BJ (cell line): ENCODE data around the gene MAP6. TPM values are rescaled to one million over a fixed set of nuclear protein-coding genes. Genes with fewer than 3 reads are reported as not detected.

Experiments used
- CTCF ChIA-PET: fragments of 350-600 bp; formaldehyde crosslinking; extraction: SDS; loops from one replicate; lab custom pipeline; 2021; ENCODE audit warnings: antibody characterized with exemption, inconsistent platforms; lab: Yijun Ruan, JAX
- POLR2A ChIA-PET: fragments of 300-600 bp; sonication (Branson Sonifier 250); formaldehyde crosslinking; extraction: SDS; loops from one replicate; lab custom pipeline; 2021; ENCODE audit warnings: antibody characterized with exemption; lab: Charles Lee
- DNase-seq: peaks from one replicate; pipeline ENCODE4 v3.0.0-alpha.2; 2011; ENCODE audit warnings: low read depth
- H3K27me3 ChIP-seq: 2 replicates; pipeline ENCODE4 v1.6.0; 2011; ENCODE audit warnings: low read length; ENCODE audit not compliant: control insufficient read depth, insufficient read depth
- H3K36me3 ChIP-seq: 2 replicates; pipeline ENCODE4 v1.5.1; 2011; ENCODE audit warnings: low read length; ENCODE audit not compliant: control insufficient read depth, insufficient read depth
- H3K4me3 ChIP-seq: 2 replicates; pipeline ENCODE4 v1.5.1; 2011; ENCODE audit warnings: low read depth, mild to moderate bottlenecking, control low read depth, low read length
- polyA plus RNA-seq: library from polyadenylated mRNA; depleted of rRNA; stranded (reverse); fragments of >200 nt; gene quantifications from 2 replicates; pipeline ENCODE4 v1.2.3, GENCODE V29; 2011
- TF ChIP-seq, protein P1 (sequence below): IDR thresholded peaks from 2 replicates; pipeline ENCODE4 v1.5.1; 2011; ENCODE audit warnings: low read depth, mild to moderate bottlenecking, control low read depth, inconsistent platforms, low read length, moderate library complexity; ENCODE audit not compliant: insufficient read depth

MAP6 gene
- polyA plus RNA-seq, 1 experiment: 12.3 TPM

DNA sequence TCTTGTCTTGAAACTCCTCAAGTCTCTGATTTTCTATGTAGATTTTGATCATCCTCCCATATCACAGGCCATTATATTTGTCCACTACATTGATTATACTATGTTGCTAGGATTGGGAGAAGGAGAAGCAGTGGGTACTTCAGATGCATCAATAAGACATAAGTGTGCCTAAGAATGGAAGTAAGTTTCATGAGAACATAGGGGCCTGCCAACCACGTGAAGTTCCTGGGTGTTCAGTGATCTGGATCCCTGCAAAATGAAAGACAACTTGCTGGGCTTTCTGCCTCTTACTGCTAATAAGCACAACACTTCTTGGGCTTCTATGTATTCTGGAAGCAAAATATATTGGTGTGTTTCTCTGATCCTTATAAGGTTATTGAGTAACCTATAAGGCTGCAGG, 89.0 kb downstream of the MAP6 start:
- ChIA-PET POLR2A (no interaction called here), CTCF (no interaction called here)

DNA sequence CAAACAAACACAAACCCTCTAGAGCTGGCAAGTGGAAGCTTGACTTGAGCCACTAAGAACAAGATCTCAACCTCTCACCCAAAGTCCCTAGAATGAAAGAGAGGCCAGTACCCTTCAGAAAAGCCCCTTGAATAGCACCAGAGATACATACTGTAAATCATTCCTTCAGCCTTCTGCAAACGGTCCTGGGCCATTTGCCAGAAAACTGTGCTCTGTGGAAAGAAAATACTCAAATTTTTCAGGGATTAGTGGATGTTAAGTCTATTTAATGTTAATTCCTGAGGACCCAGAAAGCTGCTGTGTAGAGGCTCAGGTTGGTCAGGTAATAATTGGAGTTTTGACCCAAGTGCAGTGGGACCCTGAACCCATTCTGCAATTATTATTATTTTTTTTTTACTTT, 89.9 kb downstream of the MAP6 start:
- Histone ChIP-seq H3K4me3 (no peak overlapping the region), H3K27me3 (no peaks in the 10 kb centered on the region), H3K36me3 (peaks cover 1% of the 10 kb centered on the region; the same call in 1 of the 2 replicates)
- no peak for DNase-seq
- TF ChIP-seq, protein P1, sequence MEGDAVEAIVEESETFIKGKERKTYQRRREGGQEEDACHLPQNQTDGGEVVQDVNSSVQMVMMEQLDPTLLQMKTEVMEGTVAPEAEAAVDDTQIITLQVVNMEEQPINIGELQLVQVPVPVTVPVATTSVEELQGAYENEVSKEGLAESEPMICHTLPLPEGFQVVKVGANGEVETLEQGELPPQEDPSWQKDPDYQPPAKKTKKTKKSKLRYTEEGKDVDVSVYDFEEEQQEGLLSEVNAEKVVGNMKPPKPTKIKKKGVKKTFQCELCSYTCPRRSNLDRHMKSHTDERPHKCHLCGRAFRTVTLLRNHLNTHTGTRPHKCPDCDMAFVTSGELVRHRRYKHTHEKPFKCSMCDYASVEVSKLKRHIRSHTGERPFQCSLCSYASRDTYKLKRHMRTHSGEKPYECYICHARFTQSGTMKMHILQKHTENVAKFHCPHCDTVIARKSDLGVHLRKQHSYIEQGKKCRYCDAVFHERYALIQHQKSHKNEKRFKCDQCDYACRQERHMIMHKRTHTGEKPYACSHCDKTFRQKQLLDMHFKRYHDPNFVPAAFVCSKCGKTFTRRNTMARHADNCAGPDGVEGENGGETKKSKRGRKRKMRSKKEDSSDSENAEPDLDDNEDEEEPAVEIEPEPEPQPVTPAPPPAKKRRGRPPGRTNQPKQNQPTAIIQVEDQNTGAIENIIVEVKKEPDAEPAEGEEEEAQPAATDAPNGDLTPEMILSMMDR: no peak
- CTCF ChIA-PET: interaction anchor here (1.1 to 7.0 kb wide), 7 partner anchors 15 to 125 kb away, joined by 3 to 74 read pairs (median 4); partner anchors contain the start of gene SERPINH1
- POLR2A ChIA-PET: no interaction called here

More for the DNA sequence above, 89.0 kb downstream of the MAP6 start:
- no peak for DNase-seq
- H3K36me3 ChIP-seq: no peaks in the 10 kb centered on the region
- no peak overlapping the region for H3K4me3 ChIP-seq
- TF ChIP-seq, protein P1: no peak
- no peaks in the 10 kb centered on the region for H3K27me3 ChIP-seq

DNA sequence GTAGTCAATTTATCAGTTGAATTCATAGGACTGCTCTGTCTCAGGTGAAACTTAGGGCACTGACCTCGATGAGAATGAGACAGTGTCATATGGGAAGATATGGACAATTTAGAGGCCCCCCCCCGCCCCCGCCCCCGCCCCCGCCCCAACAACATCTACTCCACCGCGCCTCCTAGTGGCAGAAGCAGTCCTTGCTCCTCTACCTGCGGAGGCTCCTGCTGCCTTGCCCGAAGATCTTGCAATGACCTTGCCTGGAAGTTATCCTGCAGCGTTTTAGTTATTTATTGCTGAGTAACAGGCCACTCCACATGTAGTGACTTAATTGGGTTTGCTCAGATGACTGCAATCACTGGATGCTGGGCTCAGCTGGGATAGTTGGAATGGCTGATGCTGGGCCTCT, 91.6 kb downstream of the MAP6 start:
- TF ChIP-seq, protein P1: peak; percentile 66
- no peak for DNase-seq
- Histone ChIP-seq H3K4me3 (no peak overlapping the region), H3K27me3 (no peaks in the 10 kb centered on the region), H3K36me3 (peaks cover 18% of the 10 kb centered on the region)
- ChIA-PET CTCF (interaction anchor here (0.7 to 7.0 kb wide), 18 partner anchors 11 to 189 kb away, joined by 3 to 74 read pairs (median 4); partner anchors contain the start of gene SERPINH1), POLR2A (interaction anchor here (0.7 kb wide), 2 partner anchors 17 kb away, joined by 3 to 7 read pairs; no protein-coding TSS in a partner anchor)

DNA sequence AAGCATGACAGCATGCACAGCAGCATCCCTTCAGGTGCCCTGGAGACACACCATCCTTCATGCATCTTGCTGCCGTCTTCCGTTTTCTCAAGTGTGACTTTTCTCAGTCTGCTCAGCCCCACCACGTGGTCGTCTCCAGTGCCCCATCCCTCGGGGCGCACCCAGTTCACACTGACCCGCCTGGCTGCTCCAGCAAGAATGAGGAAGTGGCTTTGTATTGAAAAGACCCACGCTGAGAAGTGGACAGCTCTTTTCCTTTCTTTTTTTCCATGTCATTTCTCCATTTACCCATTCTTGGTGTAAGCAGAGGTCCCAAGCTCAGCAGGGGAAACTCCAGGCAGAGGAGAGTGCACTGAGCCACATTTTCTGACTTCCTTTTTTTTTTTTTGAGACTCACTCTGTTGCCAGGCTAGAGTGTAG, 92.3 kb downstream of the MAP6 start:
- Histone ChIP-seq H3K27me3 (no peaks in the 10 kb centered on the region), H3K36me3 (peaks cover 25% of the 10 kb centered on the region), H3K4me3 (no peak overlapping the region)
- ChIA-PET CTCF (interaction anchor here (0.7 to 7.0 kb wide), 13 partner anchors 8 to 132 kb away, joined by 3 to 74 read pairs (median 4); partner anchors contain the start of gene SERPINH1), POLR2A (interaction anchor here (0.7 kb wide), 2 partner anchors 16 to 138 kb away, joined by 7 to 18 read pairs; no protein-coding TSS in a partner anchor)
- TF ChIP-seq, protein P1: no peak
- no peak for DNase-seq

- ChIA-PET POLR2A (interaction anchor here (0.7 kb wide), 1 partner anchor 139 kb away, joined by 18 read pairs; no protein-coding TSS in a partner anchor), CTCF (interaction anchor here (0.8 to 7.0 kb wide), 13 partner anchors 9 to 95 kb away, joined by 3 to 74 read pairs (median 5); partner anchors contain the start of gene SERPINH1)
- TF ChIP-seq, protein P1: no peak
- Histone ChIP-seq H3K36me3 (peaks cover 30% of the 10 kb centered on the region), H3K4me3 (no peak overlapping the region), H3K27me3 (no peaks in the 10 kb centered on the region)
- DNase-seq: no peak
Observed at GRCh38 chr11:75576017-75576416, 92.8 kb downstream of the MAP6 start.
